HG03558 (cell line): ENCODE measurements around the gene CUL3.
"Not testable (repeated sequence)": the region's sequence is repeated elsewhere in the genome, so short reads cannot be mapped to it uniquely, and the experiment has no call there.

ENCODE experiments used
- ATAC-seq: cut with Tn5 transposase; IDR thresholded peaks from one replicate; pipeline ENCODE4 v1.9.1; 2021; ENCODE audit warnings: moderate number of reproducible peaks; ENCODE audit not compliant: unreplicated experiment; ENCODE audit errors: extremely low read depth

The CUL3 gene

DNA sequence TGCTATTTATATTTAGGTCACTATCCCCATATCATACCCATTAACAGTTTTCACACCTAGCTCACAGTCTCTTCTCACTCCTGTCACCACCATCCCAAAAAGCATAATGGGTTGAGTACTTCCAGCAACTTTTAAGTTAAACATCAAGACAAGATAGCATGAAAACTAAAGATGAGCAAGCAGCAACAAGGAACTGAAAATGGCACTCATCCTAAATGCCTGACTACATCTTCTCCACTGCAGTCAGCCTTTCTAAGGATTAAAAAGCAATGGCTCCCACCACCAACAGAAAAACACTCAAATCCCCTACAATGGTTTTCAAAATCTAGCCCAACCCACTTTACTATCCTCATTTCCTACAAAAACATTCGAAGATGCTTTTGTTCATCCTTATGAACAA lies 38.2 kb downstream of the CUL3 start:
- no peak for ATAC-seq

DNA sequence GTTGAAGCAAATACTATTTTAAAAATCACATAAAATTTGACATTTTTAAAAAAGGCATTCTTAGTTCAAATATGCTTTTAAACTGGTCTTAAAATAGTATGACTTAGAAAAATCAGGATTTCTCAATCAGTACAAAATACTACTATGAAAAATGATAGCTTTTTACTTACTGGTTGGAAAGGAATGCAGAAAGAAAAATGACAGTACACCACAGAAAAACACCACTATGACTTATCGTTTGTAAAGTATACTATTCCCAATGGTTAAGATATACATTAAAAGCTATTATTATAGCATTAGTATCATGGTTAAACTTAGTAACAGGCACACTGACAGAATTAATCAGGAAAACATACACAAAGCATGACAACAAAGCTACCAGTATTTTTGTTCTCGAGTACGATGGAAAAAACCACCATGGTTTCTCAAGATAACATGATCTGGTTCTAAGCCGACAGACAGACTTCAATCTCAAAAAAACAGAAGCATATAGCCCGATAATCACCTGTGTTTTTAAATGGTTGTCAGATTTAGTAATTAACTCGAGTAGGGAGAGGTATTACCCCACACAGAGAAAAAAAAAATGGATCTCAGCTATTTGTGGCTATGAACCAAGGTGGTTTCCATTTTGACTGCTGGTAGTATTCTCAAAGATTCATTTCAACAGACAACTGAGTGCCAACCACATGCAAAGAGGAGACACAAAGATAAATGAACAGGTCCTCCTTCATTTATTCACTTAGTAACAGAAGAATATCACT lies 39.1 kb downstream of the CUL3 start:
- no peak for ATAC-seq

DNA sequence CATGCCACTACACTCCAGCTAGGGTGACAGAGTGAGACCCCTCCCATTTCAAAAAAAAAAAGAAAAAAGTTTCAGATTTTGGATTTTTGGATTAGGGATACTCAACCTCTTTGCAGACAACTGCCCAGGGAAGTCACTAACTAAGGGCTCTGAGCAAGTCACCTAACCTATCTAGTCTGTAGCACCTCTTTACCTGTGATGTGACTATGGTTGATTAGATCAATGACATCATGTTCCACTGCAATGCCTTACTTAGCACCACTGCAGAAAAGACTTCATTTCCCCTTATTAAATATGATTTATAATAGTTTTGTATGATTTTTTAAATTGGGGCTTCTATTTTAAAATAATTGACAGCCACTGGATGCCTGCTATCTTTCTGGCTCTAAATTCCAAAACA lies 41.2 kb downstream of the CUL3 start:
- ATAC-seq = no peak

DNA sequence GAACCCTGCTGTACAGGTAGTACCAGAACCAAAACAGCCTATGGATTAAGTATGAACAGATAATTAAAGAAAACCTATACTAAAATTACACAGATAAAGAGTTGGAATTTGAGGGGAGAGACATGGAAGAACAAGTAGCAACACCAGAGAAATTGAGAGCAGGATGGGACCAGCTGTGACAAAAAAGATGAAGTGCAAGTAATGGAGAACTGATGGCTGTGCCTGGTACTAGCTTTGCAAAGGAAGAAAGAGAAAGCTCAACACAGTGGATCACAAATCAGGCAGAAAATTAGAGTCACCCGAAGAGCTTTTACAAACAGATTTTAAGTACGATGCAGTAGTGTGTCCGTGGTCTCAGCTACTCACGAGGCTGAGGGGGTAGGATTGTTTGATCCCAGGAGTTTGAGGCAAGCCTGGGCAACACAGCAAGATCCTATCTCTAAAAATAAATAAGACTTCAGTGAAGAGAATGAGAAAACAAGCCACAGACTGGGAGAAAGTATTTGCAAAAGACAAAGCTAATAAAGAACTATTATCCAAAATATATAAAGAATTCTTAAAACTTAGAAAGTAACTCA lies 46.5 kb downstream of the CUL3 start:
- no peak for ATAC-seq

DNA sequence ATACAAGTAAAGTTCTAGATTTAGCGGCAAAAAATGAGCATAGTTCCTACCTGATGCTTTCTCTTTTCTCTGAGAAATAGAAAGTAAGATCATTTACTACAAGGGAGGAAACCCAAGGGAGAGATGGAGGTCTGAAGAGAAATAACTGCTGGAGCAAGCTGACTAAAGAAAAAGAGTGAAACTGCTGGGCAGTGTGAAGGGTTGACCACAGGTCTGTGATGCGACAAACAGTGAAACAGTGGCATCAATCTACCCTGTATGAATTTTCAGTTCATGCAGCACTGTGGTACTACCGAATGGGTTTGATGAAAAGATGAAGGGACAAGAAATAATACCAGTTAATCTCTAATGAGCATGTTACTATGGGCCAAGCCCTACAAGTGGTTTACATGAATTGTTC lies 52.2 kb downstream of the CUL3 start:
- no peak for ATAC-seq

DNA sequence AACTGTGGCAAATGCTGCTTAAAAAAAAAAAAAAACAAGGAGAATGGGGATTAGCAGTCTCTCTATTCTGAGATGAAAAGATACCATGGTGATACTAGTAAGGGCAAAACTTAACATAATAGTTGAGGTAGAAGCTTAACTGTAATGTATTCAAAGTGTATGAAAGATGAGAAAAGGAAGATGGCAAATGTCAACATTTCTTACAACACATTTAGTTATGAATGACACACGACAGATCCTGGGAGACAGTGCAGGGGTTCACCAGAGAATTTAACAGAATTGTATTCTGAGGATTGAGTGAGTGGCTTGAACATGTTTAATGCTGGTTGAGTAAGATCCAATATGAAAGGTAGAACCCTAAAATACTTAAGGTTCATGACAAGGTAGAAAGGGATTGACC lies 52.7 kb downstream of the CUL3 start:
- no peak for ATAC-seq

DNA sequence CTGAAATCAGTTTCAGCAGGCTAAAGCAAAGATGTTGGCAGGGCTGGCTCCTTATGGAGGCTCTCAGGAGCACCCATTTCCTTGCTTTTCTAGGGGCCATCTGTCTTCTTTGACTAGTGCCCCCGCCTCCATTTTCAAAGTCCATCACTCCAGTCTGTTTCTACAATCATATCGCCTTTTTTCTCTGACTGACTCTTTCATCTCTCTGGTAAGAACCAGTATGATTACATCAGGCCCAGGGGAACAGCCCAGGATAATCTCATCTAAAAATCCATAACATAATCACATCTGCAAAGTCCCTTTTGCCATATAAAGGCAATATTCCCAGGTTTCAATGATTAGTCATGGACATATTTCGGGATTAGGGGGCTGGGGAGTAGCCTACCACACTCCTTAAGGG lies 57.0 kb downstream of the CUL3 start:
- ATAC-seq = no peak

DNA sequence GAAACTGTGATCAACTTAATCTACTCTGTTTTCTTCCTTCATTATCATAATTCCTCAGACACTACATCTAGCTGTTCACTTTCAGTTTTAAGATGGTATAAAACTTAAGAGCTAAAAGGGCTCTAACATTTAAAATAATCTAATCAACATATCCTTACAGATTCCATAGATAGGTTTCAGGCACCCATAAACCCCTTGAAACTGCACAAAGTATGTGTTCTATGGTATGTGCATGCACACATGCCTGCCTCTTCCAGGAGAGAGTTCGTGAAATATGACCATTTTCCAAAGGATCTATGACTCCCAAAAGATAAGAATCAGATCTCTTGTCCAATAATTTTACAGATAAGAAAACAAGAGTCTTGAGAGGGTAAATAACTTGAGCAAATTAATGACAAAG lies 59.4 kb downstream of the CUL3 start:
- no peak for ATAC-seq

DNA sequence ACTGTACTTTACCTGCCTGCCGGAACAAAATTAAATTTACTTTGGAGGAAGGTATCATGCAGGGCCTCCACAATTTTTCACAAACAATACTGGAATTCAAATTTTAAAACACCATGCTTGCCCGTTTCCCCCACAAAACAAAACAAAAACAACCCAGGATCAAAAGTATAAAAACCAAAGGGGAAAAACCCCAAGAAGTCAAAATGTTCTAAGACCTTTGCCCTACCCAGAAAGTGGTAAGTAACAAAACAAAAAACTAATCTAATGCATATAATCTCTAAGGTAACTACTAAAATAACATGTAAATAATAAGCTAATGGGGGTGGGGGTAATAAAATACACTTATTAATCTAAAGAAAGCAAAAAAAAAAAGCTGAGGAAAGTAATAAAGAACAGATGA lies 60.5 kb downstream of the CUL3 start:
- no peak for ATAC-seq

DNA sequence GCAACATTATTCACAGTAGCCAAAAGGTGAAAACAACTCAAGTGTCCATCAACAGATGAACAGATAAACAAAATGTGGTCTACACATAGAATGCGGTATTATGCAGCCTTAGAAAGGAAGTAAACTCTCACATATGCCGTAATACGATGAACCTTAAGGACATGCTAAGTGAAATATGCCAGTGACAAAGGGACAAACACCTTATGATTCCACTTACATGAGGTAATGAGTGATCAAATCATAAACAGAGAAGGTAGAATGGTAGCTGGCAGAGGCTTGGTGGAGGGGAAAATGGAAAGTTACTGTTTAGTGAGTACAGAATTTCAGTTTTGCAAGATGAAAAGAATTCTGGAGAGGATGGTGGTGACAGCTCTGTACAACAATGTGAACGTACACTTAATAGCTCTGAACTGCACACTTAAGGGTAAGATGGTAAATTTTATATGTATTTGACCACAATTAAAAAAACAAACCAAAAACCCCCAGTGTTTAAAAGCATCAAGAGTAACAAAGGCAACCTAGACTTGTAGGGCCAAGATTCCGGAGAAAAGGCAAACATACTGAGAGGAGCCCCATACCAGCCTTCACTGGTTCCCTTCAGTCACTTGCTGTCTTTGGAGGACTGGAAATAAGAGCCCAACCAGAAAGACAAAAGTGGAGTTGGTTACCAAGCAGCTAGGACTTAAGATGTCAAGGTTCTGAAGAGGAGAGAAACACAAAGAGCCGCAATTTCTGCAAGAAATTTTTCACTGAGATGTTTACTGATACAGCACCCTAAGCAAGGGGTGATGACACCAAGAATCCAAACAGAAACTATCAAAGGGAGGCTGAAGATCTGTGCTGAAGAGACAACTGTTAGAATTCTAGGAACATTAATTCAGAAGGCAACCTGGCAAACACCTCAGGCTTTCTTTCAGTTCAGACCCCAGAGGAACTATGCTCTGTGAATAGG lies 61.3 kb downstream of the CUL3 start:
- ATAC-seq = peak; percentile 16

DNA sequence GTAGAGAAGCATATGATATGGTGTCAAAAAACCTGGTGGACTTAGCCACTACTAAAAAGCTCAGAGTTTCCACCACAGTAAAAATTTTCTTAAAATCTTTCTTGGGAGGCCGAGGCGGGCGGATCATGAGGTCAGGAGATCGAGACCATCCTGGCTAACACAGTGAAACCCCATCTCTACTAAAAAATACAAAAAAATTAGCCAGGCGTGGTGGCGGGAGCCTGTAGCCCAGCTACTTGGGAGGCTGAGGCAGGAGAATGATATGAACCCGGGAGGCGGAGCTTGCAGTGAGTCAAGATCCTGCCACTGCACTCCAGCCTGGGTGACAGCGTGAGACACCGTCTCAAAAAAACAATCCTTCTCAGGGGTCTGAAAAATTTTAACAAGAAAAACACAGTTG lies 62.7 kb downstream of the CUL3 start:
- not testable (repeated sequence) for ATAC-seq

DNA sequence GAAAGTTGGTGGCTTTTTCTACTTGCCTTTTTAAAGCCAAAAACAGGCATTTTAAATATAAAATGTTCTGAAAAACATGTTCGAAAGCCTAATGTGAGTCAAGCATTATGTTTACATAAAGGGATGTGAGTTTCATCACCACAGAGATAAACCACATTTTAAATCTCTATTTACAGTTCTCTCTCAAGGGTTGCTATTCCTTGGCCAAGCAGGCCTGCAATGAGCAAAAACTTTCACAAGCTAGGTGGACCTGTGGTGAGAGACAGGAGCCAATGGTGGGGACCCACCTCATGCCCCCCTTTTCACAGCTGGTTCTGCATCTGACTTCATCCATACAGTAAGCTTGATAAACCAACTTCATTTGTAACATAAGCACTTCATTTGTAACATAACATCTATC lies 65.1 kb downstream of the CUL3 start:
- ATAC-seq = peak; percentile 73

DNA sequence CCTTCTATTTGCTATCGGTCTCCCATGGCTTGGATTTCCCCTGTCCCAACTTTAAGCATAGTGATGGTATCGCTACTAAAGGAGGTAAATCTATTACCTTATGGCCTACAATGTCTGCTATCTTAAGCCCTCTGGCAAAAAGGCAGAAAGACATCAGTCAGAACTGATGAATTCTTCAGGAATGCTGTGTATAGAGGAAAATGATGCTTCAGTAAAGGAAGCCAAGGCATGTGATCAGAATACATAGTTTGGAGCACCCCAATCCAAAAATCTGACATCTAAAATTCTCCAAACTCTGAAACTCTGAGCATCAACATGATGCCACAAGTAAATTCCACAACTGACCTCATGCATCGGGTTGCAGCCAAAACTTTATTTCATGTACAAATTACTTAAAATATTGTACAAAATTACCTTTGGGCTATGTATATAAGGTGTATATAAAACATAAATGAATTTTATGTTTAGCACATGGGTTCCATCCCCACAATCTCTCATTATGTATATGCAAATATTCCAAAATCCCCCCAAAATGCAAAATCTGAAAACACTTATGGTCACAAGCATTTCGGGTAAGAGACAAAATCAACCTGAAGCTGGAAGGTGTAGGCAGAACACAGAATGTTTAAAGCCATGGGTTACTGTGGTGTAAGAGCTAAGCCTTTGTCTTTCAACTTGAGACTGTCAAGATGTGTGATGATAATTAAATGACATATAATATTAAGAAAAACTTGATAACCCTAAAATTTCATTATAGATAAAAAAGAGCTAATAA lies 66.2 kb downstream of the CUL3 start:
- ATAC-seq = no peak

DNA sequence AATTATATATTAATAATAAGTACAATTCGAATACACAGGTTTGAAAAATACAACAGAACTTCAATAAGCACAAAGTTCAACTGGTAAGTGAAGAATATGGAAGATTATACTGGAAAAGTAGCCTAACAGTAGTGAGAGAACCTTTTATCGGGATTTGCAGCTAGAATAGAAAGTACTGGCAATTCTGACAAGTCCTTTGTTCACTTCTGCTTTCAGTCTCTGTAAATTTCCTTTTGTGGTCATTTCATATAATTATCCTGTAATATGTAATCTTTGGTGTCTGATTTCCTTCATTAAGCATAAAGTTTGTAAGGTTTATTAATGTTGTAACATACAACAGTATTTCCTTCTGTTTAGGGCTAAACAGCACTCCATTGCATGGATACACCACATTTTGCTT lies 67.2 kb downstream of the CUL3 start:
- no peak for ATAC-seq

DNA sequence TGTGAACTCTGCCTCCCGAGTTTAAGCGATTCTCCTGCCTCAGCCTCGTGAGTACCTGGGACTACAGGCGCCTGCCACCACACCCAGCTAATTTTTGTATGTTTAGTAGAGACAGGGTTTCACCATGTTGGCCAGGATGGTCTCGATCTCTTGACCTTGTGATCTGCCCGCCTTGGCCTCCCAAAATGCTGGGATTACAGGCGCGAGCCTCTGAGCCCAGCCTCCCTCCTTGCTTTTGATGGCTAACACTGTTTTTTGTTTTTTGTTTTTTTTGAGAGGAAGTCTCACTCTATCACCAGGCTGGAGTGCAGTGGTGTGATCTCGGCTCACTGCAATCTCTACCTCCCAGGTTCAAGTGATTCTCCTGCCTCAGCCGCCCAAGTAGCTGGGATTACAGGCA lies 68.8 kb downstream of the CUL3 start:
- not testable (repeated sequence) for ATAC-seq

DNA sequence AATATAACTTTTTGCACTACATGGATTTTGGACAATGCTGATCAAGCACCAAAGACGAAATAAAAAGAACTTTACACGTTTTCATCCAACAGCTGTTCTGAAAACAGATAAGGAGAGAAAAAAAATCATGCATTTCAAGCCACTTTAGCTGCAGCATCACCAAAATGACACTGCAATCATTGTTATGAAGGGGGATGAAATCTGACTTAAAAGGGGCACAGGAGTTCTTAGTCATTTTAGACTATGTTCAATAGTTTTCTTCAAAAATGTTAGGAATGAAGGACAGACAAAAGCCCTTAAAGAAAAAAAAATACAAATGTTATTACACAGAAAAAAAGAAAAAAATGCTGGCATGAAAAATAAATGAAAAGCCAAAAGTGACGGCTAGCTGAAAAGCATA lies 71.2 kb downstream of the CUL3 start:
- ATAC-seq = no peak

DNA sequence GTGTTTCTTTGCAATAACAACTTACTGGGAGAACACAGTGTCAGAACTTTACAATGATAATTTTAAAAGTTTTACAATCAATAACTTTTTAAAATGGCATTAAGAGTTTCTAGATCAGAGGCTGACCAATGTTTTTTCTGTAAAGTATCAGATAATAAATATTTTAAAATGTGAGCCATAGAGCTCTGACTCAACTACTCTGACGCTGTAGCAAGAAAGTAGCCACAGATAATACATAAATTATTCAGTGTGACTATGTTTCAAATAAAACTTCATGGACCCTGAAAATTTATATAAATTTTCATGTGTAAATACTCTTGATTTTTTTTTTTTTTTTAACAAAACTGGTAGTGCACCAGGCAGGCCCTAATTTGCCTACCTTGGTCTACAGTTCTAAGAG lies 77.4 kb downstream of the CUL3 start:
- no peak for ATAC-seq

DNA sequence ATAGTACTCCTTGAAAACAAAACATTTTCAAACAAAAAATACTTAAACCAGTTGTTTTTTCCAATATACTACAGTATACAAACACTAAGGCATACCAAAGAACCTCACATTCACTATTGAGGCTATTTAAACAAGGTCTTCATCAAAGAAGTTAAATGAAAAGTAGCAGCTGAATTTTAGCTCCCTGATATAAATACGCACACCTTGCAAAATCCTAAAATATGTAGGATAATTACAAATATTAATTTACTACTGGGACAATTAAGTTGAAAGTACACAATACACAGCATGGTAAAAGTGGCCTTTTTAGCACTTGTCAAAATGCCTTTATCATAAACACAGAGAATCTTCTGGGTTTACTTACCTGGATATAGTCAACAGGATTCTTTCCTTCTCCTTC lies 78.7 kb downstream of the CUL3 start:
- ATAC-seq = no peak

DNA sequence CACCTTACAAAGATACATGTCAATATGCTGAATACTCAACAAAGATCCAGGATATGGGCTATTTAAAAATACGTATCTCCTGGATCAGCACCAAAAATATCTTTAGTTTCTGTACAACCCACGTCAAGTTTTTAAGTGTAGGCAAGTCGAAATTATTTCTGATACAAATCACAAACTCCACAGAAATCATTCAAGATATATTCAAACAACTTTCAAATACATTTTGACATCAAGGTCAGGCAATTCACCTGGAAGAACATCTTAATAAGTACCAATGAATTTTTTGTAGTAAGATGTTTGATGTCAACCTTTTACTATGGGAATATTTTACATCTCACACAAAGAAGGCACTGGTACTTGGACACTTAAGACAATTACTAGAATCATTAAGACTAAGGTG lies 86.2 kb downstream of the CUL3 start:
- no peak for ATAC-seq

DNA sequence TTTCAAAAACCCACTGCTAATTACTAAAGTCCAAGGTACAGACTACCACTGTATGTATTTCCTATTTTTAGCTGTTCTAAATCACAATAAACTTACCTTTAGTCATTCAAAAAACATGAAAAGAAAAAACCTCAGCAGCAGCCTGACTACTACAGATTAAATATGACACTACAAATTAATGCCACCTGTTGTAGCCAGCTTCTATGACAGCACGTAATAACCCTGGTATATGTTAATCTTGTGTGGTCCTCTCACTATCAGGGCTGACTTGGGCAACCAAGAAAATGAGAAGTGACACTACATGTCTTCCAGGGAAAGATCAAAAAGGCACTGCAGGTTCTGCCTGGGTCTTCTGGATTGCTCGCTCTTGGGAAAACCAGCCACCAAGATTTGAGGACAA lies 92.6 kb downstream of the CUL3 start:
- ATAC-seq = no peak
